ENCODE data around the gene TAF3.

The TAF3 gene

DNA sequence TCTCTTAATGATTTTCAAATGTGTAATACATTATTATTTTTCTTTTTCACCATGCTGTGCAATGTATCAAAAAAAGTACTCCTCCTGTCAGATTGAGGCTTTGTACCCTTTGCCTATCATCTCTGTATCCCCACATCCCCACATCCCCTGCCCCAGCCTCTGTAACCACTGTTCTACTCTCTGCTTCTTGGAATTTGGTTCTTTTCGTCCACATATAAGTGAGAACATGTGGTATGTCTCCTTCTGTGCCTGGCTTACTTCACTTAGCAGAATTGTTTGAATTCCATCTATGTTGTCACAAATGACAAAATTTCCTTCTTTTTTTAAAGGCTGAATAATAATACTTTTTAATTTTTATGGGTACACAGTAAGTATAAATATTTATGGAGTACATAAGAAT lies 13.8 kb downstream of the TAF3 start:
- Mint-ChIP-seq H3K4me1 (ENCODE audit: low read depth) (peaks cover 48% of the 10 kb centered on the region), H3K27me3 (no peaks in the 10 kb centered on the region), H3K9me3 (ENCODE audit: low read depth) (no peaks in the 10 kb centered on the region), H3K36me3 (peaks cover 20% of the 10 kb centered on the region), H3K27ac (no peak overlapping the region), H3K4me3 (no peak overlapping the region)

DNA sequence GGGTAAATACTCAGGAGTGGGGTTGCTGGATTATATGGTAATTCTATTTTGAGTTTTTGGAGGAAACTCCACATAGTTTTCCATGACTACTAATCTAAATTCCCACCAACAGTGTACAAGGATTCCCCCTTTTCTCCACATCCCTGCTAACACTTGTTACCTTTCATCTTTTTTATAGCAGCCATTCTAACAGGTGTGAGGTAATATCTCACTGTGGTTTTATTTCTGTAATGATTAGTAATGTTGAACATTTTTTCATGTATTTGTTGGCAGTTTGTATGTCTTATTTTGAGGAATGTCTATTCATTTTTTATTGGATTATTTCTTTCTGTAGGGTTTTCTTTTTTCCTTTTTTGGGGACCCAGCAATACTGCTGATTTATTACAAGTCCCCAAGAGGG lies 14.9 kb downstream of the TAF3 start:
- Mint-ChIP-seq H3K27ac (no peak overlapping the region), H3K36me3 (peaks cover 18% of the 10 kb centered on the region), H3K4me1 (ENCODE audit: low read depth) (peaks cover 46% of the 10 kb centered on the region), H3K27me3 (no peaks in the 10 kb centered on the region), H3K4me3 (no peak overlapping the region), H3K9me3 (ENCODE audit: low read depth) (no peaks in the 10 kb centered on the region)

DNA sequence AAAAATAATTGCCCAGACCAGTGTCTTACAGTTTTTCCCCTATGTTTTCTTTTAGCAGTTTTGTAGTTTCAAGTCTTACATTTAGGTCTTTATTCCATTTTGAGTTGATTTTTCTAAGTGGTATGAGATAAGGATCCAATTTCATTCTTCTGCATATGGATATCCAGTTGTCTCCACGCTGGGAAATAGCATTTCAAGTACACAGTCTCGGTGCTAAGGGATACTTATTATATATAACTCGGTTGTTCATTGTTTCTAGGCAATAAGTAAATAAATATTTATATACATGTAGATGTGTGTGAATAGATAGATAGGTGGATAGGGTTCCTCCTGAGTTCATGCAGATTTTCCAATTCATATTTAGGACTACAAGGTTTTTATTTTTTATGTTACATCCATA lies 16.0 kb downstream of the TAF3 start:
- Mint-ChIP-seq H3K36me3 (peaks cover 22% of the 10 kb centered on the region), H3K4me3 (no peak overlapping the region)

DNA sequence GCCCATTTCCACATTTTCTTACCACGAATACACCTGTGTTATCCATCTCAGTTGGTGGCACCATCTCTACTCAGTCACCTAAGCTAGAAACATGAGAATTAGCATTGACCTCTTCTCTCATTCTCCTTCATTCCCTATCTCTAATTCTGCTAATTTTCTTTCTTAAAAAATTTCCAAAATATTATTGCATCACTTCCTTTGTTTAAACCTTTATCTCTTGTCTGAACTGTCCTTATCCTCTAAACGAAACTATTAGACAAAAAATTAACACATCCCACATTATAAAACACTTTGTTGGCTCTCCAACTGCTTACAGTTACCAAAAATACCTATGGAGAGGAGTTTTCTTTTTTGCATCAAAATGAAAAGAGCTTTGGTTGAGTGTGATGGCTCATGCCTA lies 18.3 kb downstream of the TAF3 start:
- H3K27me3 Mint-ChIP-seq, result no peaks in the 10 kb centered on the region
- H3K4me3 Mint-ChIP-seq, result no peak overlapping the region
- no peak overlapping the region for H3K27ac Mint-ChIP-seq
- H3K4me1 Mint-ChIP-seq (ENCODE audit: low read depth), result peaks cover 46% of the 10 kb centered on the region
- no peaks in the 10 kb centered on the region for H3K9me3 Mint-ChIP-seq (ENCODE audit: low read depth)
- H3K36me3 Mint-ChIP-seq, result peaks cover 22% of the 10 kb centered on the region

More for the DNA sequence above, 16.0 kb downstream of the TAF3 start:
- H3K27me3 Mint-ChIP-seq, result no peaks in the 10 kb centered on the region
- H3K27ac Mint-ChIP-seq, result no peak overlapping the region
- H3K9me3 Mint-ChIP-seq (ENCODE audit: low read depth), result no peaks in the 10 kb centered on the region
- H3K4me1 Mint-ChIP-seq (ENCODE audit: low read depth), result peaks cover 49% of the 10 kb centered on the region

DNA sequence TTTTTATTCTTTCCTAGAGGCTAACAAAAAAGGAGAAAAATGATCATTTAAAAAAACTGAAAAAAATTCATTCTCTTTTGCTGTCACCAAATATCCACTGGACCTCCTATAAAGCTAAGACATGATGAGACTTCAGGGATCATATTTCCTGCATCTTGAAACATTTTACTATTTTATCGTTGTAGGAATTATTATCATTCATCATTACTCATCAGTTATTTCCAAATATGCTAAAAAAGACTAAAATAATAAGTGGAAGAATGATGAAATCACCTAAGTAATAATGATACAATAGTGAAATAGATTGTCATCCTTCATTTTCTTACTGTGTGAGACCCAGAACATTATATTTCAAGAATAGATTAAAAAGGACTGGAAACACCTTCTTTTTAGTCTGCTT lies 28.3 kb downstream of the TAF3 start:
- Mint-ChIP-seq H3K36me3 (peaks cover 15% of the 10 kb centered on the region), H3K4me1 (ENCODE audit: low read depth) (peaks cover 31% of the 10 kb centered on the region), H3K9me3 (ENCODE audit: low read depth) (no peaks in the 10 kb centered on the region), H3K27ac (no peak overlapping the region), H3K4me3 (no peak overlapping the region), H3K27me3 (no peaks in the 10 kb centered on the region)

DNA sequence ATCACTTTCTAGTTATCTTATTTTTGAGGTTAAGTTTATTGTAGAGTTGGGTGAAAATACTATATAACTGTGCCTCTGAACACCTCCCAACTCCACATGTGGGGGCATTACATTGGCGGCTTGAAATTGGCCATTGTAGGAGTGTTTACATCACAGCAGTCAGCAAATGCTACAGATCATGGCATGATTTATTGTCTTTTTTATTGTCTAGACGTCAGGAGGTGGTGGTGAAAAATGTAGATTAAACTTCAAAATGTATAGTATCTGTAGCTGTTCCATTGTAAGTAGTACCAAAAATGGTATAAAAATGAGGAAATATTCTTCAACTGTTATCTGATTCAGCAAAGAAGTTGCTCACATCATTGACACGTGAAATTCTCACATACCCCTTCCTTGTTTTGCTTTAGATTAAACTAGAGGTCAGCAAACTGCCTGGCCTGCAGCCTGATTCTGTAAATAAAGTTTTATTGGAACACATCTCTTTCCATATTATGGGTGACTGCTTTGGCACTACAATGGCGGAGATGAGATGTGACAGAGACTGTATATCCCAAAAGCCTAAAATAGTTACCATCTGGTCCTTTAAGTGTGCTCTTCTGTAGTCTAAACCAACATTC lies 35.0 kb downstream of the TAF3 start:
- H3K9me3 Mint-ChIP-seq (ENCODE audit: low read depth), result no peaks in the 10 kb centered on the region
- H3K4me1 Mint-ChIP-seq (ENCODE audit: low read depth), result peaks cover 48% of the 10 kb centered on the region
- peaks cover 6% of the 10 kb centered on the region for H3K36me3 Mint-ChIP-seq
- H3K4me3 Mint-ChIP-seq, result no peak overlapping the region
- no peak overlapping the region for H3K27ac Mint-ChIP-seq
- H3K27me3 Mint-ChIP-seq, result no peaks in the 10 kb centered on the region

DNA sequence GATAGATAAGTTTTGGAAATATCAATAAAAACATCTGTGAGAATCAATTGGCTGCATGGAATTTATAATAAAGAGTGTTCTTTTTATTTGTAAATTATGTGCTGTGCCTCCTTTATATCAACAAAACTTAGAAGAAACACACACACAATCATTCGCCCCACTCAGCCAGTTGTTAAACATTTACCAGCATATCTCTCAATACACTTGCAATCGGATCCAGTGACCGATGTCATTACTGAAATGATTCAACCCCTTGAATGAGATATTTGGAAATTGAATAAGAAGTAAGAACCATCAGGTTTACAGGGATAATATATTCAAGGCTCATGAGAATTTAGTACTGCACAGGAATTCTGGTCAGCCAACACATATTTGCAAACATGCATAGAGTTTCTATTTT lies 35.6 kb downstream of the TAF3 start:
- H3K4me1 Mint-ChIP-seq (ENCODE audit: low read depth), result peaks cover 46% of the 10 kb centered on the region
- no peaks in the 10 kb centered on the region for H3K9me3 Mint-ChIP-seq (ENCODE audit: low read depth)
- H3K27ac Mint-ChIP-seq, result no peak overlapping the region
- no peaks in the 10 kb centered on the region for H3K27me3 Mint-ChIP-seq
- H3K36me3 Mint-ChIP-seq, result peaks cover 6% of the 10 kb centered on the region
- H3K4me3 Mint-ChIP-seq, result no peak overlapping the region

DNA sequence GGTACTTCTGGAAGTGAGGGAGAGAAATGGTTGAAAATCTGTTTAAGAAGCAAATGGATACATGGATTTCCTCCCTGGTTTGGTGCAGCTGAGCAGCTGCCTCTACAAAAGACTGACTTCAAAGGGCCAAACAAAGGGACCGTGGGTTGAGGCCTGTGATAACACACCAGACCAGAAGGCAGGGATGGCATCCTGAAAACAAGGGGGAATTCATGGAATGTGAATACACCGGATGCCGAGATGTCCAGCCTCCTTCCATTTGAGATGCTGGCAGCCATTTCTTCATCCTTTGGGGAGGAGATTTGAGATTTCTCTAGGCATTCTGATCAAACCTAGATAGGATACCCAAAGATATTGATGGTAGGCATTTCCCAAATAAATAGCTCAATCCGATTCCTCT lies 36.9 kb downstream of the TAF3 start:
- H3K27ac Mint-ChIP-seq, result no peak overlapping the region
- H3K4me1 Mint-ChIP-seq (ENCODE audit: low read depth), result peaks cover 44% of the 10 kb centered on the region
- no peak overlapping the region for H3K4me3 Mint-ChIP-seq
- H3K27me3 Mint-ChIP-seq, result no peaks in the 10 kb centered on the region
- H3K36me3 Mint-ChIP-seq, result peaks cover 8% of the 10 kb centered on the region
- H3K9me3 Mint-ChIP-seq (ENCODE audit: low read depth), result peaks cover 5% of the 10 kb centered on the region

DNA sequence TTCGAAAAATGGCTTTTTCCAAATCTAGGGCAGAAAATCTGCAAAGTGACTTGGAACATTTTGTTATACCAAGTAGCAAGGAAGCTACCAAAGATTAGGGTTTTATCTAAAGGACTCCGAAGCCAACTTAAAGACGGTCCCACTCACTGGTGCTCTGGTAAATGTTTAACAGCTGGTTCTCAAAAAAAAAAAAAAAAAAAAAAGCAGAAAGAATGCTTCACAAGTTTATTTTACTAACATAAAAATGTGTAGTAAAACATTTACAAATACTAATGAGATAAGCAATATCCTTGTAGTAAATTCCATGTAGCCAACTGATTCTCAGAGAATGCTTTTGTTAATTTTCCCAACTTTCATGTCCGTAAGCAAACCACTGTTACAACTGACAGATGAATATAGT lies 38.4 kb downstream of the TAF3 start:
- H3K4me3 Mint-ChIP-seq, result no peak overlapping the region
- peaks cover 13% of the 10 kb centered on the region for H3K36me3 Mint-ChIP-seq
- H3K27ac Mint-ChIP-seq, result no peak overlapping the region
- peaks cover 8% of the 10 kb centered on the region for H3K9me3 Mint-ChIP-seq (ENCODE audit: low read depth)
- no peaks in the 10 kb centered on the region for H3K27me3 Mint-ChIP-seq
- peaks cover 38% of the 10 kb centered on the region for H3K4me1 Mint-ChIP-seq (ENCODE audit: low read depth)

DNA sequence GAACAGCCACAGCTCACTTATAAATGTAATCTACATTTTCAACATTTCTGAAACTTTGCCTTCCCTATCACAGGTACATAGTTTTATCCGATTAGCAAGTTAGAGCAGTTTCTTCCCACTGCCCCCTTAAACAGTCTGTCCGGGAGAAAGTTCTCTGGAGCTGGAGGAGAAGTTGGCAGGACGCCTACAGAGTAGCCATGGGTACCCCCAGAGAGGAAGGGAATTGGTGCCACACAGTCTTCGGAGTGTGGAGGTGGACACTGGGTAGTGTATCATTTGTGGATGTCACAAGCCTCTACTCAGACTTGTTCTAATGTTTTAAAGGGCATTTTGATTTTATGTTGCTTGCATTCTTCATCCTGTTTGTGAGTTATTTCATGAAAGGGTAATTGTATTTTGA lies 39.0 kb downstream of the TAF3 start:
- Mint-ChIP-seq H3K27me3 (no peaks in the 10 kb centered on the region), H3K27ac (no peak overlapping the region), H3K9me3 (ENCODE audit: low read depth) (peaks cover 12% of the 10 kb centered on the region), H3K36me3 (peaks cover 18% of the 10 kb centered on the region), H3K4me1 (ENCODE audit: low read depth) (peaks cover 37% of the 10 kb centered on the region), H3K4me3 (no peak overlapping the region)

DNA sequence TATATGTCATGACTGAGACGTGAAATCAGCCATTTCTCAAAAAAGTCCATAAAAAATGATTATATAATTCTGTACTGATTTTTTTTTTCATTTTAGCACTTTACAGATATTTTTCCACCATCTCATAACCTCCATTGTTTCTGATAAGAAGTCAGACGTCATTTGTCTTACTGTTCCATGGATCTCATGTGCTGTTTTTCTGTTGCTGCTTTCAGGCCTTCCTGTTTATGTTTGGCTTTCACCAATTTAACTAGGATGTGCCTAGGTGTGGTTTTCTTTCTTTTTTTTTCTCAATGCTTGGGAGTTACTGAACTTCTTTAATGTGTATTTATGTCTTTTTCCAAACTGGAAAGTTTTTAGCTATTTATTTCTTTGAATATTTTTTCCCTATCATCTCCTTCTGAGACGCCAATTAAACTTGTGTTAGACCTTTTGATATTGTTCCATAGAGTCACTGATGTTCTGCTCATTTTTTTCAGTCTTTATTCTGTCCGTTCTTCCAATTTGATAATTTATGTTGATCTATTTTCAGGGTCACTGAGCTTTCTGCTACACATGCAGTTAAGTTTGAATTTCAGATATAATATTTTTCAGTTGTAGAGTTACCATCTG lies 43.3 kb downstream of the TAF3 start:
- no peak overlapping the region for H3K27ac Mint-ChIP-seq
- H3K36me3 Mint-ChIP-seq, result peaks cover 23% of the 10 kb centered on the region

DNA sequence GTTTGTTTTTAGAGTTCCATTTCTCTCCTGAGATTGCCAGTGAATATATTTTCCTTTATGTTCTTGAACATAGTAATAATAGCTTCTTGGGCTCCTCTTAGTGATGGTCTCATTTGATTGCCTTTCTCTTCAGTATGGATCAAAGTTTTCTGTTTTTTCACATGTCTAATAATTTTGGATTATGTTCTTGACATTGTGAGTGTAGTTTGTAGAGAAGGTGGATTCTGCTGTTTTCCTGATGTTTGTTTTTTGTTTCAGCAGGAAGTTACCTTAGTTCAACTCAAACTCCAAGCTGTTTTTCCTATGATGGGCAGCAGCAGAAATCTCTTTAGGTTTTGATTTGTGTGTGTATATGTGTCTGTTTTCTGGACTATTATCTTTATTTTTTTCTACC lies 43.8 kb downstream of the TAF3 start:
- peaks cover 12% of the 10 kb centered on the region for H3K9me3 Mint-ChIP-seq (ENCODE audit: low read depth)
- no peak overlapping the region for H3K4me3 Mint-ChIP-seq
- no peaks in the 10 kb centered on the region for H3K27me3 Mint-ChIP-seq
- H3K36me3 Mint-ChIP-seq, result peaks cover 23% of the 10 kb centered on the region
- peaks cover 22% of the 10 kb centered on the region for H3K4me1 Mint-ChIP-seq (ENCODE audit: low read depth)
- no peak overlapping the region for H3K27ac Mint-ChIP-seq

More for the DNA sequence above, 43.3 kb downstream of the TAF3 start:
- Mint-ChIP-seq H3K4me3 (peak overlapping the region; percentile 12), H3K27me3 (no peaks in the 10 kb centered on the region), H3K9me3 (ENCODE audit: low read depth) (peaks cover 12% of the 10 kb centered on the region), H3K4me1 (ENCODE audit: low read depth) (peaks cover 26% of the 10 kb centered on the region)

DNA sequence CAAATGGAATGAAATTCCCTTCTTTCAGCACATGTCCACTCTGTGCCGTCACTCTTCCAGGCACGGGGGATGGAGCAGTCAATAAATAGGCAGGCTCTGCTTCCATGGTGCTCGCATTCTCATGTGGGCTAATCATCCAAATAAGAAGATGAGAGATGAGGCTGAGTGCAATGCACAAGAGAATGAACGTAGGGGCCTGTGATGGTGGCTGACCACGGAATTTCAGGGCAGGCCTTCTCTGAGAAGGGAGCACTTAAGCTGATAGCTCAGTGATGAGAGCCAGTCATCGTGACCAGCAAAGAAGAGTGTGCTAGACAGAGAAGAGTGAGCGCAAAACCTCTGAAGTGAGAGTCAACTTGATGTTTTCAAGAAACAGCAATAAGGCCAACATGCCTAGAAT lies 47.9 kb downstream of the TAF3 start:
- peaks cover 7% of the 10 kb centered on the region for H3K9me3 Mint-ChIP-seq (ENCODE audit: low read depth)
- H3K27ac Mint-ChIP-seq, result peak overlapping the region; percentile 1
- H3K36me3 Mint-ChIP-seq, result peaks cover 18% of the 10 kb centered on the region
- peaks cover 28% of the 10 kb centered on the region for H3K4me1 Mint-ChIP-seq (ENCODE audit: low read depth)
- H3K4me3 Mint-ChIP-seq, result no peak overlapping the region
- H3K27me3 Mint-ChIP-seq, result no peaks in the 10 kb centered on the region

DNA sequence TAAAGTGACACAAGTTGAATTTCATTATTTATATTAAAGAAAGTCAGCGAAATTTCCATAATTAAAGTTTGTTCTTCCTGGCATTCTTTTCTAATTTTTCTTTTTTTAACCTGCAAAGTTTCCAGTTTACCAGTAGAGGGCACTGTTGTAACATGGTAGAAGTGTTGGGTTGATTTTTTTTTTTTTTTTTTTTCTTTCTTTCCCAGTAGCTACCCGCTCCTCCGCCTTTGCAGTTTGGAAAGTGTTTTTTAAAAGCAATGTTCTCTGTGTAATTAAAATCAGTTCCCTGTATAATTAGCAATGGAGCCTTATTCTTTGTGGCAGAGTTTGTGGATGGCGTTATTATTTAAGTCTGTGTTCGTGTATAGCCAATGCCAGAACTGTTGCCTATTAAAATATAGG lies 53.7 kb downstream of the TAF3 start:
- Mint-ChIP-seq H3K4me3 (peak overlapping the region; percentile 84), H3K27me3 (no peaks in the 10 kb centered on the region), H3K27ac (no peak overlapping the region), H3K36me3 (no peaks in the 10 kb centered on the region), H3K9me3 (ENCODE audit: low read depth) (no peaks in the 10 kb centered on the region), H3K4me1 (ENCODE audit: low read depth) (peaks cover 30% of the 10 kb centered on the region)

DNA sequence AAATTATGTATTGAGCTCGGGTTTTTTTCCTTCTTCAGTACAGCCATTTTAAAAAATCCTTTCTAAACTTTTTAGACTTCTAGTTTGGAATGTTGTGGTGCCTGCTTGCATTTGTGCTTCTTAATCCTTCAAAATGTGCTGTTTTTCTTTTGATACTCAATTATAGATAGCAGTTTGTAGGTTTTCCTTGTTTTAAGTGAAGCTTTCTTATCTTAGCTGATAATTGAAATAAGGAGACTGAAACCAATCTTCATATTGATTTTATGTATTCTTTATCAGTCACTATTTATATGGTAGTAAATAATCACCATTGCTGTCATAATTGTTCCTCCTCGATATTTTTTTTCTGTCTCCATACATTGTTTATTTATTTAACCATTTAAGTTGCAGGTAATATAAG lies 56.6 kb downstream of the TAF3 start:
- peaks cover 21% of the 10 kb centered on the region for H3K4me1 Mint-ChIP-seq (ENCODE audit: low read depth)
- H3K9me3 Mint-ChIP-seq (ENCODE audit: low read depth), result no peaks in the 10 kb centered on the region
- H3K36me3 Mint-ChIP-seq, result no peaks in the 10 kb centered on the region
- no peak overlapping the region for H3K4me3 Mint-ChIP-seq
- no peak overlapping the region for H3K27ac Mint-ChIP-seq
- H3K27me3 Mint-ChIP-seq, result no peaks in the 10 kb centered on the region

DNA sequence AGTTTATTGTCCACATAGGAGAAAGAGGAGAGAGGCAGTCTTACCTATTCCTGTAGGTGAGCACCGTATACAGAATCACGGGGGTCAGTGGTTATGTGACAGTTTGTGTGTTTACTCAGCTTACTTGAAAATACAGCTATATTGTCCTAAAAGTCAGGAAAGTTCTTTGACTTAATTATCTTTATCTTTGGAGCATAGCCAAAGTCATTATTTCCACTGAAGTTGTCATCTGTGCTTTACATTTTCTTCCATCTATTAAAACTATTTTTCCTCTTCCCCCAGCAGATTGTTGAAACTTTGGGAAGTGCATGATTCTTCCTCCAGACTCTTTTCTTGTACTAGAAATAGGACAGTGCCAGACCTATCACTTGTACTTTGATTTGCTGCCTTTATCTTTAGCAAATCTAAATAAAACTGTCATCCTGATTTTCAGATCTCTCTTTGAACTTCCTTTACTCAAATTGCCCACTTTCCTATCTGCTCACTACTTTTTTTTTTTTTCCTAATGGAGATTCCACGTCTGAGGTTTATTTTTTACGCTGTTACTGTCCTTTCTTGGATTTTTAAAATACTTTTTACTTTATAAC lies 58.3 kb downstream of the TAF3 start:
- Mint-ChIP-seq H3K4me3 (no peak overlapping the region), H3K9me3 (ENCODE audit: low read depth) (no peaks in the 10 kb centered on the region), H3K27ac (no peak overlapping the region), H3K36me3 (no peaks in the 10 kb centered on the region), H3K27me3 (no peaks in the 10 kb centered on the region), H3K4me1 (ENCODE audit: low read depth) (peaks cover 27% of the 10 kb centered on the region)

All from activated naive CD8-positive, alpha-beta T cell (primary cell).